H9 (cell line): ENCODE measurements around the gene HK3. TPM values are rescaled to one million over a fixed set of nuclear protein-coding genes. Genes with fewer than 3 reads are reported as not detected.

Experiments used
- DNase-seq: peaks from one replicate; pipeline ENCODE4 v3.0.0-alpha.2; 2017
- H2AFZ ChIP-seq: one replicate; pipeline ENCODE4 v1.6.1; 2013; ENCODE audit warnings: mild to moderate bottlenecking, low read length, control low read depth, moderate library complexity
- H2AK5ac ChIP-seq: 2 replicates; pipeline ENCODE4 v1.6.1; 2013; ENCODE audit warnings: low read length, control low read depth, mixed read lengths; ENCODE audit not compliant: insufficient read length
- H2BK120ac ChIP-seq: one replicate; pipeline ENCODE4 v1.6.1; 2013; ENCODE audit warnings: low read depth, mild to moderate bottlenecking, low read length, control low read depth, inconsistent platforms; ENCODE audit not compliant: poor library complexity, severe bottlenecking
- H2BK12ac ChIP-seq: 2 replicates; pipeline ENCODE4 v1.6.1; 2013; ENCODE audit warnings: low read length, control low read depth, mixed read lengths, low read depth; ENCODE audit not compliant: insufficient read length
- H2BK15ac ChIP-seq: 2 replicates; pipeline ENCODE4 v1.6.1; 2013; ENCODE audit warnings: low read depth, low read length, control low read depth
- H2BK20ac ChIP-seq: one replicate; pipeline ENCODE4 v1.6.1; 2013; ENCODE audit warnings: low read depth, mild to moderate bottlenecking, low read length, control low read depth, inconsistent platforms; ENCODE audit not compliant: poor library complexity, severe bottlenecking
- H2BK5ac ChIP-seq: 2 replicates; pipeline ENCODE4 v1.6.1; 2013; ENCODE audit warnings: low read length, control low read depth, mixed read lengths; ENCODE audit not compliant: insufficient read length
- H3K14ac ChIP-seq: 2 replicates; pipeline ENCODE4 v1.6.1; 2013; ENCODE audit warnings: low read length, control low read depth; ENCODE audit not compliant: insufficient read depth
- H3K18ac ChIP-seq: 2 replicates; pipeline ENCODE4 v1.6.1; 2013; ENCODE audit warnings: low read depth, mild to moderate bottlenecking, mixed read lengths, low read length, control low read depth; ENCODE audit not compliant: insufficient read length
- H3K23ac ChIP-seq: 2 replicates; pipeline ENCODE4 v1.6.1; 2013; ENCODE audit warnings: low read length, control low read depth, mixed read lengths, low read depth; ENCODE audit not compliant: insufficient read length
- H3K23me2 ChIP-seq: 2 replicates; pipeline ENCODE4 v1.6.1; 2013; ENCODE audit warnings: low read depth, mild to moderate bottlenecking, mixed read lengths, low read length, control low read depth; ENCODE audit not compliant: insufficient read length, poor library complexity, severe bottlenecking
- H3K27ac ChIP-seq: 2 replicates; pipeline ENCODE4 v1.5.1; 2013; ENCODE audit warnings: low read length, control low read depth, mixed read lengths, low read depth; ENCODE audit not compliant: insufficient read length
- H3K27me3 ChIP-seq: 2 replicates; pipeline ENCODE4 v1.6.1; 2013; ENCODE audit warnings: low read length, control low read depth, inconsistent platforms; ENCODE audit not compliant: insufficient read depth
- H3K4ac ChIP-seq: 2 replicates; pipeline ENCODE4 v1.6.1; 2013; ENCODE audit warnings: low read depth, mild to moderate bottlenecking, control low read depth, inconsistent platforms, low read length, moderate library complexity
- H3K4me1 ChIP-seq: 2 replicates; pipeline ENCODE4 v1.6.1; 2013; ENCODE audit warnings: low read length, control low read depth, inconsistent platforms; ENCODE audit not compliant: insufficient read depth
- H3K4me2 ChIP-seq: 2 replicates; pipeline ENCODE4 v1.6.1; 2013; ENCODE audit warnings: low read length, control low read depth, mixed read lengths; ENCODE audit not compliant: insufficient read length, insufficient read depth
- H3K56ac ChIP-seq: 2 replicates; pipeline ENCODE4 v1.6.1; 2013; ENCODE audit warnings: low read depth, mild to moderate bottlenecking, mixed read lengths, low read length, control low read depth; ENCODE audit not compliant: insufficient read length
- H3K79me1 ChIP-seq: 2 replicates; pipeline ENCODE4 v1.6.1; 2013; ENCODE audit warnings: low read depth, mild to moderate bottlenecking, moderate library complexity, low read length, control low read depth, inconsistent platforms; ENCODE audit not compliant: insufficient read depth, poor library complexity, severe bottlenecking
- H3K79me2 ChIP-seq: 2 replicates; pipeline ENCODE4 v1.6.1; 2013; ENCODE audit warnings: low read length, control low read depth, inconsistent platforms; ENCODE audit not compliant: insufficient read depth
- H3K9ac ChIP-seq: 2 replicates; pipeline ENCODE4 v1.6.1; 2013; ENCODE audit warnings: low read length, control low read depth, mixed read lengths; ENCODE audit not compliant: insufficient read length; ENCODE audit errors: extremely low read depth
- H3K9me3 ChIP-seq: one replicate; pipeline ENCODE4 v1.6.1; 2013; ENCODE audit warnings: low read depth, low read length, inconsistent platforms; ENCODE audit not compliant: control insufficient read depth
- H3T11ph ChIP-seq: one replicate; pipeline ENCODE4 v1.6.1; 2013; ENCODE audit warnings: mild to moderate bottlenecking, low read length, control low read depth, inconsistent platforms
- H4K20me1 ChIP-seq: one replicate; pipeline ENCODE4 v1.6.1; 2013; ENCODE audit not compliant: control insufficient read depth, insufficient read length, insufficient read depth
- H4K5ac ChIP-seq: 2 replicates; pipeline ENCODE4 v1.6.1; 2013; ENCODE audit warnings: low read depth, mild to moderate bottlenecking, mixed read lengths, low read length, control low read depth; ENCODE audit not compliant: insufficient read length
- H4K8ac ChIP-seq: replicated peaks from 2 replicates; pipeline ENCODE4 v1.6.1; 2013; ENCODE audit warnings: low read length, control low read depth, mixed read lengths, low read depth; ENCODE audit not compliant: insufficient read length
- H4K91ac ChIP-seq: 2 replicates; pipeline ENCODE4 v1.6.1; 2013; ENCODE audit warnings: low read depth, mild to moderate bottlenecking, moderate library complexity, mixed read lengths, low read length, control low read depth; ENCODE audit not compliant: insufficient read length
- H3K27ac Mint-ChIP-seq, 3 experiments: 2 replicates in 2 of 3; 3 replicates in 1 of 3; pipeline ENCODE4 v1.8.0; 2020 to 2021; ENCODE audit warnings: mixed read lengths in 3 of 3, mild to moderate bottlenecking in 1 of 3, moderate library complexity in 1 of 3
- H3K27me3 Mint-ChIP-seq: 2 replicates; pipeline ENCODE4 v1.8.0; 2021; ENCODE audit warnings: low read depth, mild to moderate bottlenecking, moderate library complexity, mixed read lengths
- H3K36me3 Mint-ChIP-seq, 3 experiments: 2 replicates in 2 of 3; 3 replicates in 1 of 3; pipeline ENCODE4 v1.8.0; 2020 to 2021; ENCODE audit warnings: low read depth in 3 of 3, mixed read lengths in 3 of 3; ENCODE audit not compliant: insufficient read depth in 1 of 3
- H3K4me1 Mint-ChIP-seq, 2 experiments: 2 replicates each; pipeline ENCODE4 v1.8.0; 2020; ENCODE audit warnings: mixed read lengths in 2 of 2
- H3K4me3 Mint-ChIP-seq, 2 experiments: 2 replicates in 1 of 2; 3 replicates in 1 of 2; pipeline ENCODE4 v1.8.0; 2020 to 2021; ENCODE audit warnings: mild to moderate bottlenecking in 2 of 2, mixed read lengths in 2 of 2, moderate library complexity in 1 of 2
- H3K9me3 Mint-ChIP-seq, 2 experiments: 2 replicates in 1 of 2; 3 replicates in 1 of 2; pipeline ENCODE4 v1.8.0; 2020; ENCODE audit warnings: mild to moderate bottlenecking in 2 of 2, mixed read lengths in 2 of 2, moderate library complexity in 1 of 2
- WGBS: extraction: QIAGEN DNeasy Blood & Tissue Kit; methylation state at CpG from one replicate; pipeline ENCODE4 v1.1.7; 2013; ENCODE audit warnings: missing lambda C conversion rate, low lambda C conversion rate, mixed read lengths; ENCODE audit not compliant: insufficient read length; ENCODE audit errors: extremely low coverage; 5-methylcytosine and 5-hydroxymethylcytosine counted together
- total RNA-seq: library from RNA; stranded (reverse); gene quantifications from 2 replicates; pipeline ENCODE4 v1.2.1, GENCODE V29; 2021
- TF ChIP-seq, protein P1 (sequence below): fragments of 200-600 bp; sonication (generic); conservative IDR thresholded peaks from 3 replicates; pipeline ENCODE4 v1.8.0; 2021; ENCODE audit warnings: antibody characterized with exemption, mild to moderate bottlenecking

Gene HK3
- total RNA-seq, 1 experiment from 2014 or later: not detected

GRCh38 chr5:176857894-176858273 lies 41.3 kb downstream of the HK3 start:
- H3K9me3 ChIP-seq: no peaks in the 10 kb centered on the region
- Mint-ChIP-seq H3K27ac (peak overlapping the region in 1 of 3 experiments; percentile 4; a peak in 3 of 7 replicates), H3K9me3 (no peaks in the 10 kb centered on the region), H3K27me3 (peaks cover 2% of the 10 kb centered on the region; the same call in 1 of the 2 replicates), H3K4me3 (no peak overlapping the region), H3K4me1 (peaks cover under 1 to 13% of the 10 kb centered on the region in 2 experiments), H3K36me3 (no peaks in the 10 kb centered on the region)
- H3K27ac ChIP-seq: no peak overlapping the region
- H3K4ac ChIP-seq: no peak overlapping the region
- no peak overlapping the region for H2BK120ac ChIP-seq
- TF ChIP-seq, protein P1, sequence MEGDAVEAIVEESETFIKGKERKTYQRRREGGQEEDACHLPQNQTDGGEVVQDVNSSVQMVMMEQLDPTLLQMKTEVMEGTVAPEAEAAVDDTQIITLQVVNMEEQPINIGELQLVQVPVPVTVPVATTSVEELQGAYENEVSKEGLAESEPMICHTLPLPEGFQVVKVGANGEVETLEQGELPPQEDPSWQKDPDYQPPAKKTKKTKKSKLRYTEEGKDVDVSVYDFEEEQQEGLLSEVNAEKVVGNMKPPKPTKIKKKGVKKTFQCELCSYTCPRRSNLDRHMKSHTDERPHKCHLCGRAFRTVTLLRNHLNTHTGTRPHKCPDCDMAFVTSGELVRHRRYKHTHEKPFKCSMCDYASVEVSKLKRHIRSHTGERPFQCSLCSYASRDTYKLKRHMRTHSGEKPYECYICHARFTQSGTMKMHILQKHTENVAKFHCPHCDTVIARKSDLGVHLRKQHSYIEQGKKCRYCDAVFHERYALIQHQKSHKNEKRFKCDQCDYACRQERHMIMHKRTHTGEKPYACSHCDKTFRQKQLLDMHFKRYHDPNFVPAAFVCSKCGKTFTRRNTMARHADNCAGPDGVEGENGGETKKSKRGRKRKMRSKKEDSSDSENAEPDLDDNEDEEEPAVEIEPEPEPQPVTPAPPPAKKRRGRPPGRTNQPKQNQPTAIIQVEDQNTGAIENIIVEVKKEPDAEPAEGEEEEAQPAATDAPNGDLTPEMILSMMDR: no peak
- H3K56ac ChIP-seq: no peak overlapping the region
- H4K5ac ChIP-seq: no peak overlapping the region
- H3K9ac ChIP-seq: no peak overlapping the region
- peaks cover under 1% of the 10 kb centered on the region; the same call in 1 of the 2 replicates for H3K4me1 ChIP-seq
- H3K14ac ChIP-seq: no peak overlapping the region; the same call in 1 of the 2 replicates
- no peak overlapping the region for H2BK20ac ChIP-seq
- no peak overlapping the region for H3K23ac ChIP-seq
- H3K4me2 ChIP-seq: no peak overlapping the region
- no peaks in the 10 kb centered on the region for H3K79me1 ChIP-seq
- no peaks in the 10 kb centered on the region for H3K79me2 ChIP-seq
- DNase-seq: no peak
- no peaks in the 10 kb centered on the region for H3K27me3 ChIP-seq
- H4K8ac ChIP-seq: no peak overlapping the region
- H4K20me1 ChIP-seq: no peaks in the 10 kb centered on the region
- H2BK15ac ChIP-seq: no peak overlapping the region
- H2BK12ac ChIP-seq: no peak overlapping the region
- H3T11ph ChIP-seq: no peak overlapping the region
- no peak overlapping the region for H2AFZ ChIP-seq
- no peak overlapping the region for H2AK5ac ChIP-seq
- H3K18ac ChIP-seq: no peak overlapping the region
- WGBS: no CpG with 5 or more reads among the region's 11 CpGs
- H3K23me2 ChIP-seq: no peaks in the 10 kb centered on the region
- no peak overlapping the region for H2BK5ac ChIP-seq
- no peak overlapping the region for H4K91ac ChIP-seq
